Measurements from ENCODE around the gene KDM4D.
"Not testable (repeated sequence)": the region's sequence is repeated elsewhere in the genome, so short reads cannot be mapped to it uniquely, and the experiment has no call there.

Gene KDM4D

DNA sequence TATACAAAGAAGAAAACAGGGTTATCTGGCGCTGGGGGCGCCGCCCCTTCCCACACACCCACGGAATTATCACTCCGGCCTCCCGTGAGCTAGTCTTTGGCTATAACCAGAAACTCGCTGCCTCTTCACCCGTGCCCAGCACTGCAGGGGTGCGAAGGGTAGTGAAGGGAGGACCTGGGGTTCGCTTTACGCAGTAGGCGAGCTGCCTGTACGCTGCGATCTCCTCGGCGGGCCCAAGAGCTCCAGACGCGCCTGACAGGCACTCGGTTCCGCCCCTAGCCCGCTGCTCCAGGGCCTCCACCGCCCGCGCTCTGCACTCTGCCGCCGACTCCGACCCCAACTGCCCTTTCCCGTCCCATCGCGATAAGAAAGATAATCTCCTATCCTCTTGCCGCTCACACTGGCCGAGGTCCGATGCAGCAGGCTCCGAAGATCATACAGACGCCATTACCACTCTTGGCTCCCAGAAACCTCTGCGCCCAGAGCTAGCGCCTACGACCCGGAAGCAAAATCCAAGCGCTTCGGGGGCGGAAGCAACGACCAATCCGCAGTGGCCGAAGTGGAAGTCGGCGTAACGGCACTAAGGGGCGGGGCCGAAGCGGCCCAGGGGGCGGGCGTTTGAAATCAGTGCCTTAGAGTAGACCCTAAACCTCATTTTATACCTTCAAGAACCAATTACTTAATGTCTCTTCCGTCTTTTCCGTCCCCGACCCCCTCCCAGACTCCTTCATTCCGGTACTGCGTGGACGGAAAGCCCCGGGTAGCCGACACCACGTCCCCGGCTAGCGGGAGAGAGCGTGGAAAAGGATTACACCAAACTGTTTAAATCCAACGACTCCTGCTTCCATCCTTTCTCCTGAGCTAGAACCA, at the start of gene KDM4D, which contains the start of gene CWC15:
KDM4D (plus strand) TSS at position 611 of the 870 bp plus-strand sequence. CDS start 23,664 bp downstream, outside the sequence.
CWC15 (minus strand) TSS at position 458 of the 870 bp plus-strand sequence. CDS start 1,371 bp downstream, outside the sequence.
- DNase-seq: peak; percentile 90

- no peak for DNase-seq
Observed at GRCh38 chr11:94924171-94924572, 49.3 kb upstream of the KDM4D start.

DNA sequence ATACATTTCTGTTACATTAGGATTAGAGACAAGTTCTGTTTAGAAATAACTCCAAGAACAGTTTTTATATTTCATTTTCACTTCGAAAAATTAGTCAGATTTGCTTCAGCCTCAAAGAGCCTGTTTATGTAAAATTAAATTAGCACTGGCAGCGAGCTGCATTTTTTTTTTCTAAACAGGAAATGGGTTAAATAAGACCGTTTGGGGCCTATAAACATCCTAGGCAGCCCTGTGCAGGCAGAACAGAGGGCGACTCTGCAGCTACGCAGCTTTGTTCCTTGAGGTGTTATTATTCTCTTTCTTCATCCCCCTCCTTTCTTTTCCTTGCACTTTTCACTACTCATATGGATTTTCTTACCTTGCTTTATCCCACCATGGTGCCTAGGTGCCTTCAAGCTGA, 48.9 kb upstream of the KDM4D start:
- no peak for DNase-seq

DNA sequence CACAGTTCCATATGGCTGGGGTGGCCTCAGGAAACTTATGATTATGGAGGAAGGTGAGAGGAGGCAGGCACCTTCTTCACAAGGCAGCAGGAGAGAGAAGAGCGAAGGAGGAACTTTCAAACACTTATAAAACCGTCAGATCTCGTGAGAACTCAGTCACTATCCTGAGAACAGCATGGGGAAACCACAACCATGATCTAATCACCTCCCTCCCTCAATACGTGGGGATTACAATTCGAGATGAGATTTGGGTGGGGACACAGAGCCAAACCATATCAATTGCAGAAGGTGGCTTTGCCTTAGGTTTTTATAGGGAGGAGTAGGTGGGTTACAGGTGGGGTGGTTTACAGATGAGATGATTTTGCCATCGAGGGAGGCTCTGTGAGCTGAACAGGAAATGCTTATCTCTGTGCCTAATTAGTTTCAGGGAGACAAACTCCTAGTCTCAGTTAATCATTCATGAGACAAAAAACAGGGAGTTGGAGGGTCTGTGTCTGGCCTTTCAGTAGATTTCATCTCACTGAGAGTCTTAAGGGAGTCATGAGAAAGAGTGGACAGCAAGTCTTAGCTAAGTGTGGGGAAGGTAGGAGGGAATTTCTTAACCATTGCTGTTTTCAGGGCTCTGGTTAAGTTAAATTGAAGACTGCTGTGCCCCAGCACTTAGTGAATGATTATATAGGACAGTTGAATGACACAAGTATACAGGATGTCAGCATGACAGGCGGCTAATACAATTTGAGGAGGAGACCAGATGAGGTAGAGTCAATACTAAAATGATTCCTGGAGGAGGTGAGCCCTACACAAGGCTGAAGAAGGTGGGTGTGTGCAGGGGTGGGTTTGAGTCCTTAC, 47.9 kb upstream of the KDM4D start:
- DNase-seq: no peak

DNA sequence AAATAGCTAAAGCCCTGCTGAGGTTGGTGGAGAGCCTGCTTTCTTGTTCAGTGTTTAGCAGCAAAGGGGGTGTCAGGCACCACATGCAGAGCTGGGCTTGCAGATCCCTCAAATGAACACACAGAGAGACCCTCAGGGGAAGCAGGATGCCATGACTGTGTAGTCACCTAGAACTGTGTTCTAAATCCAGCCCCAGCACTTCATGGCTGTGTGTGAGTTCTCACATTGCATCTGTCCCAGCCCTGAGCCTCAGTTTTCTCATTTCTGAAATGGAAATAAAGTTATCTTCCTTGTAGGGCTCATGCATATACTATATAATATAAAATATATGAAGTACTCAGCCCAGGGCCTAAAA, 47.3 kb upstream of the KDM4D start:
- DNase-seq: no peak

DNA sequence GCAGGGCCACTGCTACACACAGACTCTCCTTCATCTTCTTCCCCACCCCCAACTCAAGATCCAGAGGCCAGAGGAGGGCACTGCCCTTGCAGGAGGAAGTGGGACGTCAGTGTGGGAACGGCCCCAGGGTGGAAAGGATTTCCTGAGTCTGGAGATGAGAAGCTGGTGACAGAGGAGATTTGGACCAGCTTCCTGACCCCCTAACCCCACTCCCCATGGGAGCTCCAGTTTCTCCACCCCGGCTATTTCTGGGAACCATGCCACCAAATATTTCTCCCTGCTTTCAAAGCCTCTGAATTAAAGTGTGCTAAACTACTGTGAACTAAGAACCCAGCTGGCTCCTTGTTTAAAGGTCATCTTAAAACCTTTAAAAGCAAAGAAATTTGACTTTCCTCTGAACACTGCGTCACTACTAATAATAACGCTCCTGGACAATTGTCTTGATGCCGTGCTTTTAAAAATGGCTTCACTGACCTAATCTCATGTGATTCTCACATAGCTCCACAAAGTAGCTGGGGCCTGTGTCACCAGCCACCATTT, 46.7 kb upstream of the KDM4D start:
- DNase-seq: no peak

GRCh38 chr11:94928117-94928990, 45.2 kb upstream of the KDM4D start:
- DNase-seq: no peak

DNA sequence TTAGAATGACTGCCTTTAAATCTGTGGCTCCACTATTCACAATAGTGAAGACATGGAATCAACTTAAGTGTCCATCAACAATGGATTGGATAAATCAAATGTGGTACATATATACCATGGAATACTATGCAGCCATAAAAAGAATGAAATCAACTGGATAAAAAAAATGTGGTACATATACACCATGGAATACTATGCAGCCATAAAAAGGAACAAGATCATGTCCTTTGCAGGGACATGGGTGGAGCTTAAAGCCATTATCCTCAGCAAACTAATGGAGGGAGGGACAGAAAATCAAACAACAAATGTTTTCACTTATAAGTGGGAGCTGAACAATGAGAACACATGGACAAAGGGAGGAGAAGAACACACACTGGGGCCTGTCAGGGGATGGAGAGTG, 41.4 kb upstream of the KDM4D start:
- DNase-seq: not testable (repeated sequence)

DNA sequence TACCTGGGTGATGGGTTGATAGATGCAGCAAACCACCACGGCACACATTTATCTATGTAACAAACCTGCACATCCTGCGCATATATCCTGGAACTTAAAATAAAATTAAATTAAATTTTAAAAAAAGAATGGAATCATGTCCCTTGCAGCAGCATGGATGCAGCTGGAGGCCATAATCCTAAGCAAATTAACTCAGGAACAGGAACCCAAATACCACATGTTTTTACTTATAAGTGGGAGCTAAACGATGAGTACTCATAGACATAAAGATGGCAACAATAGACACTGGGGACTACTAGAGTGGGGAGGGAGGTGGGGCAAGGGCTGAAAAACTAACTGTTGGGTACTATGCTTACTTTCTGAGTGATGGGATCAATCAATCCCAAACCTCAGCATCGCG, 41.0 kb upstream of the KDM4D start:
- DNase-seq: no peak

DNA sequence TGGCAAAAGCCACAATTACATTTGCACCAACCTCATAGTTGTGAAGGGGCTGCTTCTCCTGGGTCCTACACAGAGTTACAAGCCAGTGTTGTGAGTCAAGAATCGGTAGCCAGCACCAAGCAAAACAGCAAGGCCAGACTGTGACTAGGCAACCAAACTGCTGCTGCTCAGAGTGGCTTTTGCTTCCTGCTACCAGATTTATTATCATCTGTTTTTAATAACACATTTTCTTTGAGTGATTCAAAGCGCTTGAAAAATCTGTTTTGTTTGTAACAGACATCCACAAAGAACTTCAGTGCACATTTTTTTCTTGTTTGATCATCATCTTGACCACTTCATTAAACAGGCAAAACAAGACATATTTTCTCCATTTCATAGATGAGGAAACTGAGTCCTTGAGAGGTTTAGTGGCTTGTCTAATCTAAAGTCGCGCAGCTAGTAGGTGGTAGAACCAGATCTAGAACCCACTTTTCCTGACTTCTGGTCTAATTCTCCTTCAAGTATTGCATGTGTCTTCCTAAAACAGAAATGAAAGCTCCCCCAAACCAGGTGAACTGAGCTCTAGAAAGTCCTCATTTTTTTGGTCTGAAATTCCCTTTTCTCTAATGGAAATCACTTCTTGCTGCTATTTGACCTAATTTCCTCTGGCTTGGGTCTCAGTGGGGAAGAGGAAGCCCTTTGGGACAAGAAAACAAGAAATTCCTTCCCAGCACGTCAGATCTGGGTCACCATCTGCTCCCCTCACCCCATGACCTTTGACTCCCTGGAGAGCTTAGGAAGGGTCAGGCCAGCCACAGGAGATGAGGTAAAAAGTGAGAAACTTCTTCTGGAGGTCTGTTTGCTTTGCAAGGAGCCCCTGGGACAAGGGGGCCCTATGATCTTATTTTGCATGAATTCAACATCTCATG, 40.0 kb upstream of the KDM4D start:
- DNase-seq: no peak

DNA sequence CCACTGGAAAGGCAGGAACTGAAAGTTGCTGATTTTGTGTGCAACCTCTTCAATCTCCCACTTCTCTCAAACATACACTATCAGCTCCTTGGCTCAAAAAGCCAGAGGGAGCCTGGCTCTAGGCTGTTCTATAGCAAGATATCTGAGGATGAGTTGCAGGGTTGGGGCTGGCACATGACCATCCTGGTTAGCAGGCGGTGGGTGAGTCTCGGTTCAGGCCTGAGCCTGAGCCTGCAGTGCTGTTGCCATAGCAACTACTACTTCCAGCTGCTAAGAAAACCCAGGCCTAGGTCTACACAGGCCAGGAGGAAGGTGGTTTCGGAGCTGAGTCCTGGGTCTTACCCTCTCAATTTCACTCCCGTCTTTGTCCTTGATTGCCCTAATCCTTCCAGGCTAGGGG, 39.1 kb upstream of the KDM4D start:
- DNase-seq: peak; percentile 53

- no peak for DNase-seq
Observed at GRCh38 chr11:94934846-94935245, 38.7 kb upstream of the KDM4D start.

- peak; percentile 95 for DNase-seq
Observed at GRCh38 chr11:94938095-94939055, 35.1 kb upstream of the KDM4D start.

DNA sequence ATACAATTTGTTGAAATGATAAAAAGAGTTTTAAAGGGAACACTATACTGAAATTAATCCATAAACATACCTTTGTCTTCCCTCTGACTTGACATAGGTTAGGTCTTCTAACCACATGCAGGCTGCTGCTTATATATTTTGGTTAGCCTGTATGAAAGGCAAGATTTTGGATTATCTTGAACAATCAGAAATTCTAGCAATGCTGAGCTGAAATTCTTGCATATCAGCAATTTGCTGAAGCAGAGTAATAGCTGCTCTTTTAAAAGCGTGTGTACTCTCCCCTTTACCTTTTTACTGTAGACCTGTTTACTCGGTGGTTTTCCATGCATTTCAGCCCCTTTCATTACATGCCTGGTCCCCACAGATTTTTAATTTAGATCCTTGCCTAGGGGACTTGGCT, 34.2 kb upstream of the KDM4D start:
- DNase-seq: no peak

GRCh38 chr11:94941131-94941530, 32.4 kb upstream of the KDM4D start:
- DNase-seq: no peak

- no peak for DNase-seq
Observed at GRCh38 chr11:94946812-94947211, 26.7 kb upstream of the KDM4D start.

DNA sequence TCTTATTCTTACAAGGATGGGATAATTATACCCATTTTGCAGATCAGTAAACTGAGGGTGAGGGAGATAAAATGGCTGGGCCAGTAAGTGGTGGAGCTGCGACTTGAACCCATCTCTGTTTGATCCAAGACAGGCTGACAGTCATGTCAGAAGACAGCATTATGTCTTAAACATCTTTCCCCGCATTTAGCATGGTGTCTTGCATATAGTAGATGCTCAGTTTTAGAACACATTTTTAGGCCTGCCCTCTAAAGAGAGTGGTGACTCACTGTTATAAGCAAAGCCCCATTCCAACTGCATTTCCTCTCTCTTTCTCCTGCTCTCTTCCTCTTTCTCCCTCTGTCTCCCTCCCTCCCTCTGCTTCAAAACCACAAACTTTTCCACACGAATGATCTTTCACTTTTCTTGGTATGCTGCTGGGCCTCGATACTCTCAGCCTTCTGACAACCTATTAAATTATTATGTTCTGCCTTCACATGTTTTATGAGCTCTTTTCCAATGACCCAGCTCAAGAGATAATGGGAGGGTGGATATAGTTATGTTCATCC, 25.4 kb upstream of the KDM4D start:
- DNase-seq: no peak

DNA sequence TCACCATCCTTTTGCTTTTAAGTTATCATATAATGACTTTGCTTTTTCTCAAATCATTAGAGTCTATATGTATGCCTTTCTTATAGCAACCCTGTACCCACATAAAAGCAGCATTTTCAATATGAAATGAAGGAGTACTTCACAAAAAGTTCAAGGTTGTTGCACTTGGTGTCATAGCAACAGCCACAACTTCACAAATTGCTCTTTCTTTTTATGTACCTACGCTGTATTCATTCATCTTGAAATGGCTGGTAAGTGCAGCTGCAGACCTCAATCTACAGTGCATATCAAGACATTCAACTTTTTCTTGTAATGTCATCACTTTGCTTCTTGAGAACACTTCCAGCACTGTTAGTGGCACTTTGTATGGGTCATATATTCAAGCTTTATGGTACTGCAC, 18.8 kb upstream of the KDM4D start:
- DNase-seq: no peak

DNA sequence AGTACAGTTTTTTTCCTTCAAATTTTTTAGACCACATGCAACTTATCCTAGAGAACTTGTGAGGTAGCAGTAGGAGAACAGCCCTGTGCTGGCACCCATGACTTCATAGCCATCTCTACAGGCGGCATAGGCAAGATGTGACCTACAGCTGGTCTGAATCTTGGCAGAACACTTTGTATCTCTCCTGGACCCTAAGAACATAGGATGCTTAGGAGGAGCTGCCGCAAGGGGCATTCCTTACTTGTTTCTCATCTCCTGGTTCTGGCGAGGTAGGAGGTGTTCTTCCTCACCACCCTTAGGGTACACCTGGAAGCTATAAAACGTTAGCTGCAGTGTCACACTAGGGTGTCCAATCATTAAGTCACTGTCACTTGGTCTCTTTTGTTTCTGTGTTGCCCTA, 16.5 kb upstream of the KDM4D start:
- DNase-seq: no peak

- no peak for DNase-seq
Observed at GRCh38 chr11:94958121-94958696, 15.3 kb upstream of the KDM4D start.

Data from NCI-H446 treated with DMSO at 0.1 percent for 48 hours (cell line).